AG20443 (cell line): ENCODE measurements around the gene ADAMTS8.

Experiments used
- DNase-seq: peaks from one replicate; pipeline ENCODE4 v3.0.0; 2012; ENCODE audit warnings: low spot score, mixed read lengths

ADAMTS8 gene

GRCh38 chr11:130428316-130429119 lies at the start of gene ADAMTS8:
Gene ADAMTS8, minus strand, starts transcription at chr11:130428609. Its CDS starts 323 bp downstream, at chr11:130428286.
- peak; percentile 34 for DNase-seq

GRCh38 chr11:130477586-130478203 lies 49.3 kb upstream of the ADAMTS8 start:
- DNase-seq, result peak; percentile 16

GRCh38 chr11:130476922-130477491 lies 48.6 kb upstream of the ADAMTS8 start:
- DNase-seq, result peak; percentile 3

- DNase-seq, result peak; percentile 37
Measured at GRCh38 chr11:130476200-130476921, 48.0 kb upstream of the ADAMTS8 start.

- peak; percentile 12 for DNase-seq
Measured at GRCh38 chr11:130475426-130476053, 47.1 kb upstream of the ADAMTS8 start.

- DNase-seq, result peak; percentile 33
Measured at GRCh38 chr11:130474637-130475400, 46.4 kb upstream of the ADAMTS8 start.

GRCh38 chr11:130473795-130474377 lies 45.5 kb upstream of the ADAMTS8 start:
- peak; percentile 4 for DNase-seq

GRCh38 chr11:130473056-130473794 lies 44.8 kb upstream of the ADAMTS8 start:
- DNase-seq, result peak; percentile 5

- peak; percentile 4 for DNase-seq
Measured at GRCh38 chr11:130472434-130472961, 44.1 kb upstream of the ADAMTS8 start.

- DNase-seq, result peak; percentile 5
Measured at GRCh38 chr11:130471731-130472433, 43.5 kb upstream of the ADAMTS8 start.

- DNase-seq, result peak; percentile 1
Measured at GRCh38 chr11:130470832-130471706, 42.7 kb upstream of the ADAMTS8 start.

GRCh38 chr11:130469181-130469580 lies 40.8 kb upstream of the ADAMTS8 start:
- DNase-seq, result no peak

GRCh38 chr11:130467116-130467900 lies 38.9 kb upstream of the ADAMTS8 start:
- DNase-seq, result no peak

- no peak for DNase-seq
Measured at GRCh38 chr11:130465263-130465662, 36.9 kb upstream of the ADAMTS8 start.

GRCh38 chr11:130464291-130464812 lies 35.9 kb upstream of the ADAMTS8 start:
- peak; percentile 50 for DNase-seq

GRCh38 chr11:130462931-130463330 lies 34.5 kb upstream of the ADAMTS8 start:
- no peak for DNase-seq
